K562 (cell line): Measurements from ENCODE around the gene MTRF1L.

Source experiments
- BRF2 ChIP-seq: IDR thresholded peaks from 3 replicates; pipeline ENCODE4 v1.6.1; 2011; ENCODE audit warnings: borderline replicate concordance, mild to moderate bottlenecking; ENCODE audit not compliant: insufficient read length, insufficient read depth
- CBX5 ChIP-seq: IDR thresholded peaks from 2 replicates; pipeline ENCODE4 v1.6.1; 2014; ENCODE audit warnings: low read depth, borderline replicate concordance
- CTCF ChIP-seq, 3 experiments: IDR thresholded peaks in 2 of 3; conservative IDR thresholded peaks in 1 of 3; 2 replicates each; pipeline ENCODE4 v1.5.1; 2011 to 2012; ENCODE audit warnings: low read length in 3 of 3, mild to moderate bottlenecking in 3 of 3, control low read depth in 2 of 3, improper control_type of control experiment in 1 of 3, inconsistent platforms in 1 of 3, low read depth in 1 of 3, mixed read lengths in 1 of 3, moderate library complexity in 1 of 3; ENCODE audit not compliant: insufficient read depth in 2 of 3
- GMEB1 ChIP-seq: fragments of 250-450 bp; sonication (Bioruptor Pico); IDR thresholded peaks from 2 replicates; pipeline ENCODE4 v1.4.0; 2020; ENCODE audit warnings: mild to moderate bottlenecking
- JUNB ChIP-seq: fragments of 450-650 bp; formaldehyde crosslinking; conservative IDR thresholded peaks from 2 replicates; pipeline ENCODE4 v1.4.0; 2020; ENCODE audit warnings: mild to moderate bottlenecking
- POLR2A ChIP-seq: fragments of 450-650 bp; conservative IDR thresholded peaks from 2 replicates; pipeline ENCODE4 v1.6.1; 2016
- STAT6 ChIP-seq: sonication (generic); formaldehyde crosslinking; IDR thresholded peaks from 2 replicates; pipeline ENCODE4 v1.8.1; 2023; ENCODE audit warnings: mild to moderate bottlenecking, missing genetic modification reagents
- TAF1 ChIP-seq: IDR thresholded peaks from 2 replicates; pipeline ENCODE4 v1.6.1; 2011; ENCODE audit warnings: mild to moderate bottlenecking, low read length, moderate library complexity; ENCODE audit not compliant: insufficient read depth, control insufficient read depth, severe bottlenecking; ENCODE audit errors: extremely low read depth
- ZNF146 ChIP-seq: IDR thresholded peaks from one replicate; pipeline ENCODE4 v1.6.1; 2018; ENCODE audit warnings: missing compliant biosample characterization; ENCODE audit not compliant: unreplicated experiment
- ZNF354B ChIP-seq: fragments of 250-450 bp; sonication (Bioruptor Pico); IDR thresholded peaks from 2 replicates; pipeline ENCODE4 v1.4.0; 2020

GRCh38 chr6:153032255-153032882, 29.9 kb upstream of the MTRF1L start:
- no peak for TF ChIP-seq POLR2A
- TF ChIP-seq STAT6 (CRISPR knock-in tag): no peak
- no peak for TF ChIP-seq BRF2
- peak in 2 of 3 experiments; percentile 14 to 53; a peak in 3 of 6 replicates for TF ChIP-seq CTCF (IDR thresholded peaks at IDR 0.05 in 2 of 3, conservative IDR thresholded peaks at IDR 0.05 in 1 of 3; ENCODE audit: insufficient read depth in 2 of 3, low read depth in 1 of 3, low read length in 3 of 3)
- TF ChIP-seq TAF1: no peak
- no peak for TF ChIP-seq CBX5
- no peak for TF ChIP-seq ZNF354B (CRISPR knock-in tag)
- no peak for TF ChIP-seq ZNF146 (CRISPR knock-in tag)
- no peak for TF ChIP-seq GMEB1 (CRISPR knock-in tag)
- TF ChIP-seq JUNB (CRISPR knock-in tag): no peak
